WERI-Rb-1 (cell line): ENCODE results near the gene A3GALT2.
A peak's percentile ranks its signal among the peaks of the same experiment; 100 is the strongest.

Experiments used
- DNase-seq: peaks from one replicate; pipeline ENCODE4 v3.0.0-alpha.2; 2020
- H3K27ac ChIP-seq: fragments of 250-450 bp; sonication (Bioruptor Pico); 2 replicates; pipeline ENCODE4 v1.5.1; 2020; ENCODE audit warnings: mild to moderate bottlenecking, moderate library complexity
- H3K27me3 ChIP-seq: fragments of 250-450 bp; sonication (Bioruptor Pico); 2 replicates; pipeline ENCODE4 v1.5.1; 2021; ENCODE audit warnings: mild to moderate bottlenecking, low read depth, moderate library complexity; ENCODE audit not compliant: insufficient read depth, severe bottlenecking
- H3K36me3 ChIP-seq: fragments of 250-450 bp; sonication (Bioruptor Pico); 2 replicates; pipeline ENCODE4 v1.5.1; 2020; ENCODE audit warnings: mild to moderate bottlenecking, moderate library complexity
- H3K4me3 ChIP-seq: 2 replicates; pipeline ENCODE4 v1.5.1; 2011; ENCODE audit warnings: low read depth, mild to moderate bottlenecking, control low read depth, low read length
- H3K9me3 ChIP-seq: fragments of 250-450 bp; sonication (Bioruptor Pico); 2 replicates; pipeline ENCODE4 v1.5.1; 2021; ENCODE audit warnings: mild to moderate bottlenecking, moderate library complexity; ENCODE audit not compliant: severe bottlenecking
- CTCF ChIP-seq: IDR thresholded peaks from 2 replicates; pipeline ENCODE4 v1.5.1; 2011; ENCODE audit warnings: low read depth, mild to moderate bottlenecking, control low read depth, inconsistent platforms, low read length

A3GALT2 gene

GRCh38 chr1:33347650-33347992, 26.7 kb upstream of the A3GALT2 start:
- Histone ChIP-seq H3K36me3 (peaks cover 70% of the 10 kb centered on the region), H3K9me3 (peaks cover 2% of the 10 kb centered on the region), H3K27me3 (no peaks in the 10 kb centered on the region), H3K4me3 (peak overlapping the region; percentile 97), H3K27ac (peak overlapping the region; percentile 95)
- TF ChIP-seq CTCF: no peak
- no peak for DNase-seq

GRCh38 chr1:33346927-33347649, 26.2 kb upstream of the A3GALT2 start:
- peaks cover 71% of the 10 kb centered on the region for H3K36me3 ChIP-seq
- no peak for TF ChIP-seq CTCF
- no peaks in the 10 kb centered on the region for H3K27me3 ChIP-seq
- H3K27ac ChIP-seq: peak overlapping the region; percentile 95
- peak overlapping the region; percentile 97 for H3K4me3 ChIP-seq
- peaks cover 2% of the 10 kb centered on the region for H3K9me3 ChIP-seq
- no peak for DNase-seq

- Histone ChIP-seq H3K4me3 (peak overlapping the region; percentile 97), H3K36me3 (peaks cover 77% of the 10 kb centered on the region), H3K27ac (peak overlapping the region; percentile 95), H3K9me3 (peaks cover 2% of the 10 kb centered on the region), H3K27me3 (no peaks in the 10 kb centered on the region)
- TF ChIP-seq CTCF: no peak
- DNase-seq: no peak
Measured at GRCh38 chr1:33346533-33346926, 25.6 kb upstream of the A3GALT2 start.

GRCh38 chr1:33344896-33345560, 24.1 kb upstream of the A3GALT2 start:
- H3K36me3 ChIP-seq: peaks cover 85% of the 10 kb centered on the region
- H3K27me3 ChIP-seq: no peaks in the 10 kb centered on the region
- no peak for TF ChIP-seq CTCF
- no peak overlapping the region for H3K4me3 ChIP-seq
- no peak overlapping the region; the same call in 1 of the 2 replicates for H3K27ac ChIP-seq
- no peak for DNase-seq
- H3K9me3 ChIP-seq: no peaks in the 10 kb centered on the region

GRCh38 chr1:33343539-33343938, 22.6 kb upstream of the A3GALT2 start:
- TF ChIP-seq CTCF: no peak
- DNase-seq: peak; percentile 80
- H3K4me3 ChIP-seq: no peak overlapping the region
- H3K27me3 ChIP-seq: no peaks in the 10 kb centered on the region
- peak overlapping the region; percentile 99 for H3K27ac ChIP-seq
- H3K36me3 ChIP-seq: peaks cover 88% of the 10 kb centered on the region
- no peaks in the 10 kb centered on the region for H3K9me3 ChIP-seq
